Islet precursor cell (in vitro differentiated cells): Measurements from ENCODE around the gene SBK2.
A peak's percentile ranks its signal among the peaks of the same experiment; 100 is the strongest.

Source experiments
- DNase-seq: peaks from one replicate; pipeline ENCODE4 v3.0.0-alpha.2; 2018

SBK2 gene

GRCh38 chr19:55530996-55531395, 5.9 kb downstream of the SBK2 start:
- DNase-seq, result no peak

- DNase-seq, result no peak
These were observed 7.2 kb downstream of the SBK2 start for GRCh38 chr19:55529636-55530234.

- DNase-seq, result no peak
These were observed 8.7 kb downstream of the SBK2 start for GRCh38 chr19:55528030-55528803.

- no peak for DNase-seq
These were observed 9.5 kb downstream of the SBK2 start for GRCh38 chr19:55527197-55528029.

GRCh38 chr19:55526216-55527196, 10.4 kb downstream of the SBK2 start:
- DNase-seq, result peak; percentile 70

GRCh38 chr19:55525289-55526101, 11.4 kb downstream of the SBK2 start:
- DNase-seq, result no peak

- no peak for DNase-seq
These were observed 16.1 kb downstream of the SBK2 start for GRCh38 chr19:55520691-55521292.

GRCh38 chr19:55519451-55520311, 17.3 kb downstream of the SBK2 start:
- DNase-seq, result no peak

- DNase-seq, result peak; percentile 93
These were observed 19.9 kb downstream of the SBK2 start for GRCh38 chr19:55516878-55517620.

- no peak for DNase-seq
These were observed 28.8 kb downstream of the SBK2 start for GRCh38 chr19:55508120-55508519.

GRCh38 chr19:55504981-55505380, 32.0 kb downstream of the SBK2 start:
- no peak for DNase-seq

GRCh38 chr19:55504252-55504603, 32.7 kb downstream of the SBK2 start:
- no peak for DNase-seq

GRCh38 chr19:55503502-55504251, 33.3 kb downstream of the SBK2 start:
- peak; percentile 90 for DNase-seq

- DNase-seq, result no peak
These were observed 33.8 kb downstream of the SBK2 start for GRCh38 chr19:55503157-55503501.

GRCh38 chr19:55502197-55502952, 34.6 kb downstream of the SBK2 start:
- DNase-seq, result no peak

- DNase-seq, result no peak
These were observed 36.5 kb downstream of the SBK2 start for GRCh38 chr19:55500368-55500952.

GRCh38 chr19:55498246-55498840, 38.6 kb downstream of the SBK2 start:
- DNase-seq, result no peak
